HepG2 (cell line): ENCODE measurements around the gene TUBA1A. TPM values are rescaled to one million over a fixed set of nuclear protein-coding genes. Genes with fewer than 3 reads are reported as not detected.
A peak's percentile ranks its signal among the peaks of the same experiment; 100 is the strongest.

ENCODE experiments used
- BCL6 ChIP-seq: IDR thresholded peaks from 2 replicates; pipeline ENCODE4 v1.6.1; 2016; ENCODE audit warnings: missing genetic modification reagents, missing compliant biosample characterization
- FOXK1 ChIP-seq: sonication (generic); formaldehyde crosslinking; IDR thresholded peaks from 2 replicates; pipeline ENCODE4 v1.4.0; 2020; ENCODE audit warnings: low read depth, missing genetic modification reagents, borderline replicate concordance
- HNRNPLL ChIP-seq: fragments of 200-400 bp; formaldehyde crosslinking; IDR thresholded peaks from 2 replicates; pipeline ENCODE4 v1.6.1; 2017; ENCODE audit warnings: mild to moderate bottlenecking, low read depth, low read length; ENCODE audit not compliant: poor library complexity, severe bottlenecking
- PRMT3 ChIP-seq: sonication (generic); formaldehyde crosslinking; IDR thresholded peaks from 2 replicates; pipeline ENCODE4 v1.8.1; 2022; ENCODE audit warnings: low read depth, mild to moderate bottlenecking, moderate library complexity, missing genetic modification reagents, borderline replicate concordance
- SOX13 ChIP-seq, 3 experiments: fragments of 450-650 bp in 1 of 3; sonication (generic) in 1 of 3; formaldehyde crosslinking in 1 of 3; IDR thresholded peaks in 2 of 3; conservative IDR thresholded peaks in 1 of 3; 2 replicates each; pipeline versions ENCODE4 v1.5.0 to v1.6.1; 2016 to 2020; ENCODE audit warnings: antibody characterized with exemption in 1 of 3, mild to moderate bottlenecking in 1 of 3, missing compliant biosample characterization in 1 of 3, missing genetic modification reagents in 1 of 3, moderate library complexity in 1 of 3
- ZNF292 ChIP-seq: sonication (generic); formaldehyde crosslinking; IDR thresholded peaks from 2 replicates; pipeline ENCODE4 v1.8.1; 2022; ENCODE audit warnings: mild to moderate bottlenecking, low read depth, missing genetic modification reagents, borderline replicate concordance
- ZNF317 ChIP-seq: sonication (generic); formaldehyde crosslinking; IDR thresholded peaks from 2 replicates; pipeline ENCODE4 v1.5.0; 2020; ENCODE audit warnings: mild to moderate bottlenecking, missing genetic modification reagents
- ZNF605 ChIP-seq: sonication (generic); formaldehyde crosslinking; IDR thresholded peaks from 2 replicates; pipeline ENCODE4 v1.8.0; 2022; ENCODE audit warnings: mild to moderate bottlenecking, missing genetic modification reagents
- ZNF672 ChIP-seq: sonication (generic); formaldehyde crosslinking; IDR thresholded peaks from 2 replicates; pipeline ENCODE4 v1.8.1; 2022; ENCODE audit warnings: missing genetic modification reagents
- ZNF780A ChIP-seq: sonication (generic); formaldehyde crosslinking; IDR thresholded peaks from 2 replicates; pipeline ENCODE4 v1.8.0; 2022; ENCODE audit warnings: mild to moderate bottlenecking, missing genetic modification reagents, moderate library complexity
- polyA plus RNA-seq, 8 experiments: library from polyadenylated mRNA; depleted of rRNA in 3 of 8; stranded (reverse) in 7 of 8; unstranded in 1 of 8; fragments of >200 nt; fragmentation: Illumina TruSeq in 4 of 8; extraction: Trizol in 4 of 8; gene quantifications; 2 replicates each; pipeline versions ENCODE4 v1.2.1 to v1.2.3, GENCODE V29; 2011 to 2016; ENCODE audit warnings: low read depth in 4 of 8, missing spikeins in 1 of 8, mixed read lengths in 1 of 8; ENCODE audit not compliant: insufficient read depth in 1 of 8
- total RNA-seq, 5 experiments: library from RNA; depleted of rRNA; stranded (reverse); fragments of >200 nt; fragmentation: Illumina TruSeq; extraction: Trizol; gene quantifications; 2 replicates each; pipeline ENCODE4 v1.2.3, GENCODE V29; 2016; ENCODE audit warnings: low read depth in 1 of 5
- TF ChIP-seq, protein P1 (sequence below), 2 experiments: sonication (generic) in 1 of 2; formaldehyde crosslinking in 1 of 2; IDR thresholded peaks; 2 replicates each; pipeline versions ENCODE4 v1.4.0 to v1.6.1; 2018 to 2020; ENCODE audit warnings: missing genetic modification reagents in 2 of 2, borderline replicate concordance in 1 of 2, low read depth in 1 of 2, mild to moderate bottlenecking in 1 of 2, missing biosample characterization in 1 of 2
- TF ChIP-seq, protein P2 (sequence below): sonication (generic); formaldehyde crosslinking; IDR thresholded peaks from 2 replicates; pipeline ENCODE4 v1.5.0; 2020; ENCODE audit warnings: mild to moderate bottlenecking, missing genetic modification reagents, moderate library complexity
- TF ChIP-seq, protein P3 (sequence below): sonication (generic); formaldehyde crosslinking; IDR thresholded peaks from 2 replicates; pipeline ENCODE4 v1.5.0; 2020; ENCODE audit warnings: missing genetic modification reagents
- TF ChIP-seq, protein P4 (sequence below): sonication (generic); formaldehyde crosslinking; IDR thresholded peaks from 2 replicates; pipeline ENCODE4 v1.4.0; 2020; ENCODE audit warnings: missing genetic modification reagents

Gene TUBA1A
- total and polyA plus RNA-seq, 2 of the 13 experiments (the other 11 are each of a cell fraction or from before 2014, with no cell fraction given), result 20.7 to 24.8 TPM

DNA sequence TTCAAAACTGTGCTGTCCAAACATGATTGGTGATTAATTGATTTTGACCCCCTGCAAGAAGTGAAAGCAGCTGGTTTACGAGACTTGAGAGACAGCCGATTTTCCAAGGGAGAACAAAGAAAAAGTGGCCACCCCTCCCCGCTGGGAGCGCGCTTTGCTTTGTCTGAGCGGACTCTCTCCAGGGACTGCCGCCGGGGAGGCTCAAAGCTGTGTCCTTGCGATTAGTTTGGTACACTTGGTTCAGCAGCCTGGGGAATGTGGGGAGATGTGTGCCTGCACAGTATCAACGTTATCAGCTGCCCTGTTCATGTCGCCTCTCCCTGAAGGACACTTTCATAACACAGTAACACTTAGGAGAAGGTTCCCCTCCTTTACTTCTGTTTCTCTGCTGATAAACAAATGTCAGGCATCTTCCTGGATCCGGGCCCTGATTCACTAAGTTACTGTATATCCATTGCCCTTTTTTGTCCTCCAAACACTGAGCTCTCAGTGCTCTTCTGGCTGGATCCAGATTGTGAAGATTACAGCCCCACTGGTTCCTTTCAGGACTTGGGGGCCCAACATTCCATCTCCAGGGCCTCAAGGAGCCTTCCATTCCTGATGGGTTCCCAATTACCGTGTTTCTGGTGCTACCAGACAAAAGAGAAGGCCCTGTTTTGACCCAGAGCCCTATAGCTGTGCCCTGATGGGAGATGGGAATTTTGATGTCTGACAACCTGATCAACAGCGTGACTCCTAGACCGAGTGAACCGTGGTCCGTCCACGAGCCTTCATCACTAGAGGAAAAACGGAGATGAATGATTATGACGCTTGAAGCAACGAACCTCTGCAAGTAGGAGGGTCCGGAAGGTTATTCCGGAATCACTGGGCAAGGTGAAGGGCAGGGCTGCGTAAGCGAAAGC lies 44.3 kb upstream of the TUBA1A start (continued):
- TF ChIP-seq SOX13 (IDR thresholded peaks at IDR 0.05) (no peak), SOX13 (CRISPR knock-in tag; conservative IDR thresholded peaks at IDR 0.05 in 1 of 2, IDR thresholded peaks at IDR 0.05 in 1 of 2) (peak in 1 of 2 experiments; percentile 48; a peak in 1 of 4 replicates), ZNF292 (CRISPR knock-in tag) (0 out of 2 replicates have a peak, but pooled peaks have one; percentile 24), ZNF605 (no peak), ZNF780A (CRISPR knock-in tag) (no peak), PRMT3 (CRISPR knock-in tag) (no peak), HNRNPLL (peak; percentile 25), FOXK1 (CRISPR knock-in tag) (no peak), ZNF317 (CRISPR knock-in tag) (peak; percentile 90), BCL6 (CRISPR knock-in tag) (peak; percentile 42; the same call in 1 of the 2 replicates), ZNF672 (CRISPR knock-in tag) (no peak)
- TF ChIP-seq, protein P1, sequence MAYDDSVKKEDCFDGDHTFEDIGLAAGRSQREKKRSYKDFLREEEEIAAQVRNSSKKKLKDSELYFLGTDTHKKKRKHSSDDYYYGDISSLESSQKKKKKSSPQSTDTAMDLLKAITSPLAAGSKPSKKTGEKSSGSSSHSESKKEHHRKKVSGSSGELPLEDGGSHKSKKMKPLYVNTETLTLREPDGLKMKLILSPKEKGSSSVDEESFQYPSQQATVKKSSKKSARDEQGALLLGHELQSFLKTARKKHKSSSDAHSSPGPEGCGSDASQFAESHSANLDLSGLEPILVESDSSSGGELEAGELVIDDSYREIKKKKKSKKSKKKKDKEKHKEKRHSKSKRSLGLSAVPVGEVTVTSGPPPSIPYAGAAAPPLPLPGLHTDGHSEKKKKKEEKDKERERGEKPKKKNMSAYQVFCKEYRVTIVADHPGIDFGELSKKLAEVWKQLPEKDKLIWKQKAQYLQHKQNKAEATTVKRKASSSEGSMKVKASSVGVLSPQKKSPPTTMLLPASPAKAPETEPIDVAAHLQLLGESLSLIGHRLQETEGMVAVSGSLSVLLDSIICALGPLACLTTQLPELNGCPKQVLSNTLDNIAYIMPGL (CRISPR knock-in tag; IDR thresholded peaks at IDR 0.05; ENCODE audit: borderline replicate concordance in 1 of 2, low read depth in 1 of 2), result peak in 1 of 2 experiments; percentile 36; a peak in 1 of 4 replicates
- TF ChIP-seq, protein P2, sequence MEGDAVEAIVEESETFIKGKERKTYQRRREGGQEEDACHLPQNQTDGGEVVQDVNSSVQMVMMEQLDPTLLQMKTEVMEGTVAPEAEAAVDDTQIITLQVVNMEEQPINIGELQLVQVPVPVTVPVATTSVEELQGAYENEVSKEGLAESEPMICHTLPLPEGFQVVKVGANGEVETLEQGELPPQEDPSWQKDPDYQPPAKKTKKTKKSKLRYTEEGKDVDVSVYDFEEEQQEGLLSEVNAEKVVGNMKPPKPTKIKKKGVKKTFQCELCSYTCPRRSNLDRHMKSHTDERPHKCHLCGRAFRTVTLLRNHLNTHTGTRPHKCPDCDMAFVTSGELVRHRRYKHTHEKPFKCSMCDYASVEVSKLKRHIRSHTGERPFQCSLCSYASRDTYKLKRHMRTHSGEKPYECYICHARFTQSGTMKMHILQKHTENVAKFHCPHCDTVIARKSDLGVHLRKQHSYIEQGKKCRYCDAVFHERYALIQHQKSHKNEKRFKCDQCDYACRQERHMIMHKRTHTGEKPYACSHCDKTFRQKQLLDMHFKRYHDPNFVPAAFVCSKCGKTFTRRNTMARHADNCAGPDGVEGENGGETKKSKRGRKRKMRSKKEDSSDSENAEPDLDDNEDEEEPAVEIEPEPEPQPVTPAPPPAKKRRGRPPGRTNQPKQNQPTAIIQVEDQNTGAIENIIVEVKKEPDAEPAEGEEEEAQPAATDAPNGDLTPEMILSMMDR, result peak; percentile 46
- TF ChIP-seq, protein P3, sequence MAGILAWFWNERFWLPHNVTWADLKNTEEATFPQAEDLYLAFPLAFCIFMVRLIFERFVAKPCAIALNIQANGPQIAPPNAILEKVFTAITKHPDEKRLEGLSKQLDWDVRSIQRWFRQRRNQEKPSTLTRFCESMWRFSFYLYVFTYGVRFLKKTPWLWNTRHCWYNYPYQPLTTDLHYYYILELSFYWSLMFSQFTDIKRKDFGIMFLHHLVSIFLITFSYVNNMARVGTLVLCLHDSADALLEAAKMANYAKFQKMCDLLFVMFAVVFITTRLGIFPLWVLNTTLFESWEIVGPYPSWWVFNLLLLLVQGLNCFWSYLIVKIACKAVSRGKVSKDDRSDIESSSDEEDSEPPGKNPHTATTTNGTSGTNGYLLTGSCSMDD (CRISPR knock-in tag), result no peak
- TF ChIP-seq, protein P4, sequence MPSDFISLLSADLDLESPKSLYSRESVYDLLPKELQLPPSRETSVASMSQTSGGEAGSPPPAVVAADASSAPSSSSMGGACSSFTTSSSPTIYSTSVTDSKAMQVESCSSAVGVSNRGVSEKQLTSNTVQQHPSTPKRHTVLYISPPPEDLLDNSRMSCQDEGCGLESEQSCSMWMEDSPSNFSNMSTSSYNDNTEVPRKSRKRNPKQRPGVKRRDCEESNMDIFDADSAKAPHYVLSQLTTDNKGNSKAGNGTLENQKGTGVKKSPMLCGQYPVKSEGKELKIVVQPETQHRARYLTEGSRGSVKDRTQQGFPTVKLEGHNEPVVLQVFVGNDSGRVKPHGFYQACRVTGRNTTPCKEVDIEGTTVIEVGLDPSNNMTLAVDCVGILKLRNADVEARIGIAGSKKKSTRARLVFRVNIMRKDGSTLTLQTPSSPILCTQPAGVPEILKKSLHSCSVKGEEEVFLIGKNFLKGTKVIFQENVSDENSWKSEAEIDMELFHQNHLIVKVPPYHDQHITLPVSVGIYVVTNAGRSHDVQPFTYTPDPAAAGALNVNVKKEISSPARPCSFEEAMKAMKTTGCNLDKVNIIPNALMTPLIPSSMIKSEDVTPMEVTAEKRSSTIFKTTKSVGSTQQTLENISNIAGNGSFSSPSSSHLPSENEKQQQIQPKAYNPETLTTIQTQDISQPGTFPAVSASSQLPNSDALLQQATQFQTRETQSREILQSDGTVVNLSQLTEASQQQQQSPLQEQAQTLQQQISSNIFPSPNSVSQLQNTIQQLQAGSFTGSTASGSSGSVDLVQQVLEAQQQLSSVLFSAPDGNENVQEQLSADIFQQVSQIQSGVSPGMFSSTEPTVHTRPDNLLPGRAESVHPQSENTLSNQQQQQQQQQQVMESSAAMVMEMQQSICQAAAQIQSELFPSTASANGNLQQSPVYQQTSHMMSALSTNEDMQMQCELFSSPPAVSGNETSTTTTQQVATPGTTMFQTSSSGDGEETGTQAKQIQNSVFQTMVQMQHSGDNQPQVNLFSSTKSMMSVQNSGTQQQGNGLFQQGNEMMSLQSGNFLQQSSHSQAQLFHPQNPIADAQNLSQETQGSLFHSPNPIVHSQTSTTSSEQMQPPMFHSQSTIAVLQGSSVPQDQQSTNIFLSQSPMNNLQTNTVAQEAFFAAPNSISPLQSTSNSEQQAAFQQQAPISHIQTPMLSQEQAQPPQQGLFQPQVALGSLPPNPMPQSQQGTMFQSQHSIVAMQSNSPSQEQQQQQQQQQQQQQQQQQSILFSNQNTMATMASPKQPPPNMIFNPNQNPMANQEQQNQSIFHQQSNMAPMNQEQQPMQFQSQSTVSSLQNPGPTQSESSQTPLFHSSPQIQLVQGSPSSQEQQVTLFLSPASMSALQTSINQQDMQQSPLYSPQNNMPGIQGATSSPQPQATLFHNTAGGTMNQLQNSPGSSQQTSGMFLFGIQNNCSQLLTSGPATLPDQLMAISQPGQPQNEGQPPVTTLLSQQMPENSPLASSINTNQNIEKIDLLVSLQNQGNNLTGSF (CRISPR knock-in tag), result no peak
